ENCODE results near the gene GYG1.

DNA sequence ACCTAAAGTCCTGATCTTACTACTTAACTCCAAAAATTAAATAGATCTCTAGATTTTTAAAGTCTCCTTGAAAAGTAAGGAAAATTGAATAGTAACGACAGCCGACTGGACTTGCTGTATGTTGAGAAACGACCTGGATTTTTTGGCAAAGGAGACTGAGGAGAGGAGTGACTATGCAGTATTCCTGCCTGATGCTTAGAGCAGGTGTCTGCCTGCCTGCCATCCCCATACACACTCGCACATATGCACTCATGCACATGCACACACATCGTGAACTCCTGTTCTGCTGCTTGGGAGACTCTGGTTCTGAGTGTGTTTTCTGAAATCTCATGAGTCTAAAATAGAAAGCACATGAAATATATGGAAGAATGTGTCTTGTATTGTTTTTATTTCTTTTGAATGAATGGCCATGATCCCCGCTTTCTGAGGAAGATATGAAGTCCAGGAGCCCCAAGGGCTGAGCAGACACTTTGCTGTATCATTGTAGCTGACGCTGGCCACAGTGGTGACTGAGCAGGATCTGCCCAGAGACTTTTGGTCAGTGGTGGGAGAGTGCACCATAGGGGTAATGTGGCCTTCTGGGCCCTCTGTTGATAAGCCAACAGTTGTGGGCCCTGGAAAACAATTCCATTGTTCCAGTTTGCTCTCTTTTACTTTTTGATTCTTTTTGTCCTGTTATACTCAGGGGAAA, 16.4 kb downstream of the GYG1 start:
- TF ChIP-seq, protein P1, sequence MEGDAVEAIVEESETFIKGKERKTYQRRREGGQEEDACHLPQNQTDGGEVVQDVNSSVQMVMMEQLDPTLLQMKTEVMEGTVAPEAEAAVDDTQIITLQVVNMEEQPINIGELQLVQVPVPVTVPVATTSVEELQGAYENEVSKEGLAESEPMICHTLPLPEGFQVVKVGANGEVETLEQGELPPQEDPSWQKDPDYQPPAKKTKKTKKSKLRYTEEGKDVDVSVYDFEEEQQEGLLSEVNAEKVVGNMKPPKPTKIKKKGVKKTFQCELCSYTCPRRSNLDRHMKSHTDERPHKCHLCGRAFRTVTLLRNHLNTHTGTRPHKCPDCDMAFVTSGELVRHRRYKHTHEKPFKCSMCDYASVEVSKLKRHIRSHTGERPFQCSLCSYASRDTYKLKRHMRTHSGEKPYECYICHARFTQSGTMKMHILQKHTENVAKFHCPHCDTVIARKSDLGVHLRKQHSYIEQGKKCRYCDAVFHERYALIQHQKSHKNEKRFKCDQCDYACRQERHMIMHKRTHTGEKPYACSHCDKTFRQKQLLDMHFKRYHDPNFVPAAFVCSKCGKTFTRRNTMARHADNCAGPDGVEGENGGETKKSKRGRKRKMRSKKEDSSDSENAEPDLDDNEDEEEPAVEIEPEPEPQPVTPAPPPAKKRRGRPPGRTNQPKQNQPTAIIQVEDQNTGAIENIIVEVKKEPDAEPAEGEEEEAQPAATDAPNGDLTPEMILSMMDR (IDR thresholded peaks at IDR 0.05), result no peak
- TF ChIP-seq POLR2A (IDR thresholded peaks at IDR 0.05), result no peak
- no peak for TF ChIP-seq EP300 (IDR thresholded peaks at IDR 0.05)

All from tibial nerve (tissue), 4 donors.